NCI-H69 (cell line): ENCODE measurements around the gene CCDC172.
A peak's percentile ranks its signal among the peaks of the same experiment; 100 is the strongest.
"Not testable (repeated sequence)": the region's sequence is repeated elsewhere in the genome, so short reads cannot be mapped to it uniquely, and the experiment has no call there.

ENCODE experiments used
- DNase-seq: peaks from one replicate; lab custom pipeline; 2025; lab: John Stamatoyannopoulos, UW

Gene CCDC172

DNA sequence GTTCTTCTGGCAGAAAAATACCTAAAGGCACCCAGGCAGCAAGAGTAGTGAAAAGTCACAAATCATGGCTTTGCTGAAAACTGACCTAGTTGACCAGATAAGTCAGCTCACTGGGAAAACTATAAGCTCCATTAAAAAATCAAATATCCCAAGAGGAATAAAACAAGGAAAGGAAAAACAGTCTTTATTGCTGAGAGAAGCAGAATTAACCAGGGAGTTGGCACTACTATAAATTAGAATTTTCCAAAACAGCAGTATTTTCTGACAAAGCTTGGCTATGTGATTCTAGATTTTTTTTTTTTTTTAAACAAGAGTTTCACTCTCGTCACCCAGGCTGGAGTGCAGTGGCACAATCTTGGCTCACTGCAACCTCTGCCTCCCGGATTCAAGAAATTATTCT, 12.6 kb downstream of the CCDC172 start:
- DNase-seq = no peak

DNA sequence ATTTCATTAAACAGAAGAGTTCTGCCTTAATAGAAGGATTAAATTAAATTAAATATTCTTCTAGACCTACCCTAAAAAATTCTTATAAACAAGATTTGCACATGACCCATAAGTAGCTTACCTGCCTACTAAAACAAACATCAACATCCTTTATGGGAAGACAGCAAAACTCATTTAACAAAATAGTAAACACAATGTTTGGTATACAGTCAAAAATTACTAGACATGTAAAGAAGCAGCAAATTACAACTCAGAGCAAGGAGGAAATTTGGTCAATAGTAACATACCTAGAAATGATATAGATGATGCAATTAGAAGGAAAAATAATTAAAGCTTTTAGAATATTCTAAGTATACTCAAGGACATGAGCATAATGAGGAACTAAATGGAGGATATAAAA, 27.9 kb downstream of the CCDC172 start:
- DNase-seq = no peak

DNA sequence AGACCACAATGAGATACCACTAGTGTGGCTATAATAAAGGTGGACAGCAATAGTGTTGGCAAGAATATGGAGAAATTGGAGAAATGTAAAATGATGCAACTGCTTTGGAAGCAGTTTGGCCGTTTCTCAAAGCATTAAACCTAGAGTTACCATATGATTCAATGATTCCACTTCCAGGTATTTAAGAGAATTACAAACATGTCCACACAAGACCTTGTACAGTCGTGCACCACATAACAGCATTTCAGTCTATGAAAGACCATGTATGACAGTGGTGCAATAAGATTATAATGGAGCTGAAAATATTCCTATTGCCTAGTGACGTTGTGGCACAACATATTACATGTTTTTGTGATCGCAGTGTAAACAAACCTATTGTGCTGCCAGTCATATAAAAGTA, 29.6 kb downstream of the CCDC172 start:
- no peak for DNase-seq

DNA sequence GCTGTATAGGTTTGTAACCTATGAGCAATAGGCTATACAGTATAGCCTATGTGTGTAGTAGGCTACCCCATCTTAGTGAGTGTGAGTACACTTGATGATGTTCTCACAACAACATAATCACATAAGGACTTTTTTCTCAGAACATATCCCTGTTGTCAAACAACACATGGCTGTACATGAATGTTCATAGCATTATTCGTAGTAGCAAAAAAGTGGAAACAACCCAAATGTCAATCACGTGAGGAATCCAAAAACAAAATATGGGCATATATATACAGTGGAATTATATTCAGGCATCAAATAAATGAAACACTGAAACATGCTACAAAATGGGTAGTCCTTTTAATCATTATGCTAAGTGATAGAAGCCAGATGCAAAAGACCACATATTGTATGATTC, 31.1 kb downstream of the CCDC172 start:
- no peak for DNase-seq

DNA sequence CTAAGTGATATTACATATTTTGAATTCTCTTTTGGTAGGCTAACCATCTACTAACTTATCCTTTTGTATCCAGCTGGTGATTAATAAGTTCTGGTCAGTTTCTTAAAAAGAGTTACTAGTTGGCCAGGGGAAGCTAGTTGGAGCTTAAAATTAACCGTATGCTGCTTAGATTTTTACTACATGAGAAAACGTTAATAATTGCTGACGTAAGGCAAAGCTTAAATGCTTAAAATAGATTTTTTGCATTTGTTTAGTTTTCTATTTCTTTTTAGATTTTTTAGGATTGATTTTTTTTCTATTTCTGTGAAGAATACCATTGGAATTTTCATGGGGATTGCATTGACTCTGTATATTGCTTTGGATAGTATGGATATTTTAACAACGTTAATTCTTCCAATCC, 32.6 kb downstream of the CCDC172 start:
- DNase-seq = no peak

DNA sequence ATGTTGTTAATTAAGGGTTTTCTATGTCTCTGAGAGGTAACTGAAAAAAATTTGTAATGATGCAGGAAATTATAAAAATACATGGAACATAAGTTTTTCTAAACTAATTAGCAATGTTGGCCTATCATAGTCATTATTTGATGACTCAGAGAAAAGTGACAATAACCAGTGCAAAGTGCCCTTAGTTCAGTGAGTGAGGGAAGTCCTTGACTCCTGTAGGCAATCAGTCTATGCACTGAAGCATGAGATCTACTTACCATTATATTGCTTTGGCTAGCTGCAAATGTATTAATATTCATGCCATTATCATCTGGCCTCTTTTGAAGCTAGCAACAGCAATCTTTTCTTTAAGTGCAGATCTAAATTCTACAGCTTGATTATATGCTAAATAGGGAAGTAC, 40.6 kb downstream of the CCDC172 start:
- peak; percentile 15 for DNase-seq

DNA sequence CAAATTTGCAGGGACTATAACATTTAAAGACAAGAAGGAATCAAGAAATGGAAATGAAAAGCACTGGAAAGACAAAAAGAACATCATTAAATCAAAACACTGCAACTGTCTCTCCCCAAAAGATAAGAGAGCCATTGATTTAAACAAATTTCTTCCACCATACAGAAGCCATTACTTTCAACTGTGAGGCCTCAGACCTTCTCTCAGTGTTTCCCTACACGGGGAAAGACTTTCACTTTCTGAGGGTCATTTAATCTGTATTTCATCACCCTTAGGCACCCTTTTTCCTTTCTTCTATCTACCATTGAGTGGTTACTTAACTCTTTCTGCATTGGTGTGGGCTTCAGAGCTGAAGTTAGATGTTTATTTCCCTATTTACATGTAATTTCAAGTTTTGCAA, 47.5 kb downstream of the CCDC172 start:
- DNase-seq = no peak

DNA sequence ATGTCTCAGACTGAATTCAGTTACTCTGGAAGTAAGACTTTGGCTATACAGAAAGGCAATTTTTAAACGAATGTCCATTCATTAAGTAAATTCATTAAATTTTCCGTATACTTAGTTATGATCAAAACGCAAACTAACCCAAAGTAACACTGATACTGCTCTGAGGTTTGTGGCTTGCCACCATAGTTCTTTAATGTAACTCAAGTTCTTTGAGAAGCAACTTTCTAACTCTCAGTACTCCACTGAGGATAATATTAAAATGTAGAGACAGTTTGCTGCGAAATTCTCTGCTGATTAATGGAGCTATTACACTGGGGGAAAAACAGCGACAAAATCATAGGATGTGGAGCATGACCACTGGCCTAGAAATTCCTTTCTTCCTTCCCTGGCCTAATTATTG, 58.0 kb downstream of the CCDC172 start:
- DNase-seq = no peak

DNA sequence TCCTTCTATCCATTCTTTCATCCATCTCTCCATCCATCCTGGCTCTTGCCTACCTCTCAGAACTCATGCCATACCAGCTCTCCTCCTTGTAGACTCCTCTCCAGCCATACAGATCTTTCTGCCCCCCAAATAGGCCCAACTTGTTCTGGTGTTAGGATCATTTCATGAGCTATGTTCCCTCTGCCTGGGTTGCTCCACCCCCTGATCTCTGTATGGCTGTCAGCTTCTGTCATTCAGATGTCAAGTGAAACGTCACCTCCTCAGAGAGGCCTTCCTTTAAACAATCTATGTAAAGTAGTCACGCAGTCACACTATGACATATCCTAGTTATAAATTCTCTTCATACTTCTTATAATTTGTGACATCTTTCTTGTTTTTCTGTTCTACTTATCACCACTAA, 61.1 kb downstream of the CCDC172 start:
- DNase-seq = no peak

DNA sequence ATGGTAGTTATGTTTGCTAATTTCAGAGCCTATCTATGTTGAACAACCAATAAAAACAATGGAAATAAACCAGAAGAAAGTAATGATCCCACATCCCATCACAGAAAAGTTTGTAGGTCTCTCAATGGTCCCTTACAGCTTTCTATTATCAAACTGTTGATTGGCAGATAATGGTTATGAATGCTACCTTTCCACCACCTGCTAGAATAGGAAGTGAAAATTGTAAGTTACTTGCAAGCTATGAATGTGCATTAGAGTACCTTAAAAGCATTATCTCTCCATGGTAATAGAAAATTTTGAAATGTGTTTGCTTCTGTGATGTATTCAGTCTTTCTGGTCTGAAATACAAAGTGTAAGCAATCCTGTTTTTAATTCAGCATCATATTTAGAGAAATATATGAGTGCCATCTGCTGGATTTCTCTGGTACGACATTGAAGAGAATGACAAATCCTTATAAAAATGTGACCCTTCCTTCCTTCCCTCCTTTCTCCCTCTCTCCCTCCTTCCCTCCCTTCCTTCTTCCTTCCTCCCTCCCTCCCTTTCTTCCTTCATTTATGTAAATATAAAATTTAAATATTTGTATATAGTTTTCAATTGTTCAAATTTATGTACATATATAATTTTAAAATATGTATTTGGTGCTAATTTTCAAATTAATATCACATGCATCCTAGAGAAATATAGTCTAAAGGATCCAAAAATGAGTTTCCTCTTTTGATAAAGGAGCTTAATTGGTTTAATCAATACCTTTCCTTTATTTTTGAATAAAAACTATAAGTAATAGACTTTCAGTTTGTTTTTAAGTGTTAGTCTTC, 62.0 kb downstream of the CCDC172 start:
- DNase-seq = peak; percentile 34

DNA sequence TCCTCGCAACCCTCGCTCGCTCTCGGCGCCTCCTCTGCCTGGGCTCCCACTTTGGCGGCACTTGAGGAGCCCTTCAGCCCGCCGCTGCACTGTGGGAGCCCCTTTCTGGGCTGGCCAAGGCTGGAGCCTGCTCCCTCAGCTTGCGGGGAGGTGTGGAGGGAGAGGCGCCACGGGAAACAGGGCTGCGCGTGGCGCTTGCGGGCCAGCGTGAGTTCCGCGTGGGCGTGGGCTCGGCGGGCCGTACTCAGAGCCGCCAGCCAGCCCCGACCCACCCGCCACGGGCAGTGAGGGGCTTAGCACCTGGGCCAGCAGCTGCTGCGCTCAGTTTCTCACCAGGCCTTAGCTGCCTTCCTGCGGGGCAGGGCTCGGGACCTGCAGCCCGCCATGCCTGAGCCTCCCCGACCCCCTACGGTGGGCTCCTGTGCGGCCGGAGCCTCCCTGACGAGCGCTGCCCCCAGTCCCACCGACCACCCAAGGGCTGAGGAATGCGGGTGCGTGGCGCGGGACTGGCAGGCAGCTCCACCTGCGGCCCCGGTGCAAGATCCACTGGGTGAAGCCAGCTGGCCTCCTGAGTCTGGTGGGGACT, 69.1 kb downstream of the CCDC172 start:
- DNase-seq = not testable (repeated sequence)

DNA sequence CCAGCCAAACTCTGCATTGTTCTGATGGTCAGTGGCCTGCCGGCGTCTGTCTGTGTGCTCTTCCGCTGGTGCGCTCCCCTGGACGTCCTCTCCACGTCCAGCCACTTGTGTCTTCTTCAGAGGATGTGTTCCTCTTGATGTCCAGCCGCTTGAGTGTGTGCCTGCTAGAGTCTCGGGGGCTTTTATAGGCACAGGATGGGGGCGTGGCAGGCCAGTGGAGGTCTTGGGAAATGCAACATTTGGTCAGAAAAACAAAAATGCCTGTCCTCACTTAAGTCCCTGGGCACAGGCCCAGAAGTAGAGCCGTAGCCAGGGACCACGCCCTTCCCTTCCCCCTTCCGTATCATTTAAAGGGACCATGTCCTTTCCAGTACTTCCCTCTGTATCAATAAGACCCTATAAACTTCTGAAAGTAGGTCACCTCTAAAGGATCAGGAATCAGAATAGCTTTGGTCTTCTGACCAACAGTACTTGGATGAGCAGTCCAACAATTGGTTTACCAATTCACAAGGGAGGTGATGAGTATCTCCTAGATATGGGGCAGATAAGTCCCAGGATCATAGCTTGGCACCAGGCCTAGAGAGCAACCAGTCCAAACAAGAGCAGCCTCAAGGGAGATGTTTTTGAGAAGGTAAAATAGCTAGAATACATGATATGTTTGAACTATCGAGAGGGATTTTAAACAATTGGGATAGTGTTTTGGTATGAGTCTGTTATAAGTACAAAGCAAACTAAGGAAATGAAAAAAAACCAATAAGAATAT, 71.2 kb downstream of the CCDC172 start:
- no peak for DNase-seq

DNA sequence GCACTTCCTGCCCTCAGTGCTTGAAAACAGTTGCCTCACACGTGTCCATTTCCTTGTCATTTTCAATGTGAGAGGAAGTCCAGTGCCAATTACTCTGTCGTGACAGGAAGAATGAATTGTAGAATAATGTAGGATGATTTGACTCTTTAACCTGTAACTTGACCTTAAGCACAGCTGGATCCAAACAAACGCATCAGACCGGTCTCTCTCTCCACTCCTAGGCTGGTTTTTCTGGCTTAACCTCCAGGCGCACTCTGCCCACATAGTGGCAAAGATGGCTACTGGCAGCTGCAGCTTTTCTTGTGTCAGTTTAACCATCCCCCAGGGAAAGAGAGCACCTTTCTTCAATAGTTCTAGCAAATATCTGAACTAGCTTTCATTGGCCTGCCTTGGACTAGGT, 74.0 kb downstream of the CCDC172 start:
- no peak for DNase-seq

DNA sequence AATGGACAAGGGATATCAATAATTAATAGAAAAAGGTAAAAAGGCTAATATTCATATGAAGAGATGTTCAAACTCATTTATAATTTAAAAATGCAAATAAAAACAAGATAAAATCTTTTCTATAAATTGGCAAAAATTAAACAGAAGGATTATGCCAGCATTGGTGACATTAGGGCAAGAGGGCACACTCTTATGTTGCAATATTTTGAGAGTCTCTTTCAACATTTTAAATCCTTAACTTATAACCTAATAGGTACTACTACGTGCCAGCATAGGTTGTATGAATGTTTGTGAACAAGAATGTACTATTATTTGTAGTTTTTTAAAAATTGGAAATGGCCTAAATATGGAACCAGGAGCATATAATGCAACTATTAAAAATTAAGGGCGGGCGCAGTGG, 78.6 kb downstream of the CCDC172 start:
- no peak for DNase-seq

DNA sequence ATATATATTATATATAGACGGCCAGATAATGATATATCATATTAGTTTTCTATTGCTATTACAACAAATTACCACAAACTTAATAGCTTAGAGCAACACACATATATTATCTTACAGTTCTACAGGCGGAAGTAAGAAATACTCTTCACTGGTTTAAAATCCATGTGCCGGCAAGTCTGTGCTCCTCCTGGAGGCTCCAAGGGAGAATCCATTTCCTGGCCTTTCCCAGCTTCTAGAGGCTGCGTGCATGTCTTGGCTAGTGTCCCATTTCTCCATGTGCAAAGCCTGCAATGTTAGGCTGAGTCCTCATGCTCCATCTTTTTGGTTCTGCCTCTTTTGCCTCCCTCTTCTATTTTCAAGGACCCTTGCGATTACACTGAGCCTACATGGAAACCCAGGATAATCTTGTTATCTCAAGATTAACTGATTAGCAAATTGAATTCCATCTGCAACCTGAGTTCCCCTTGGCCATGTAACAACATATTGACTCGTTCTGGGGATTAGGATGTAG, 79.5 kb downstream of the CCDC172 start:
- DNase-seq = no peak

DNA sequence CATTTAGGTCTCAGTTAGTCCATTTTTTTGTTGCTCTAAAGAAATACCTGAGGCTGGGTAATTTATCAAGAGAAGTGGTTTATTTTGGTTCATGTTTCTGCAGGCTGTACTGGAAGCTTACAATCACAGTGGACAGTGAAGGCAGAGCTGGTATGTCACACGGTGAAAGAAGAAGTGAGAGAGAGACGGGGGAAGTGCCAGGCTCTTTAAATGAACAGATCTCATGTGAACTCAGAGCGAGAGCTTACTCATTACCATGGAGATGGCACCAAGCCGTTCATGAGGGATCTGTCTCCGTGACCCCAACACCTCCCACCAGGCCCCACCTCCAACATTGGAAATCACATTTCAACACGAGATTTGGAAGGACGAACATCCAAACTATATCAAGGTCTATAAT, 84.5 kb downstream of the CCDC172 start:
- DNase-seq = no peak

DNA sequence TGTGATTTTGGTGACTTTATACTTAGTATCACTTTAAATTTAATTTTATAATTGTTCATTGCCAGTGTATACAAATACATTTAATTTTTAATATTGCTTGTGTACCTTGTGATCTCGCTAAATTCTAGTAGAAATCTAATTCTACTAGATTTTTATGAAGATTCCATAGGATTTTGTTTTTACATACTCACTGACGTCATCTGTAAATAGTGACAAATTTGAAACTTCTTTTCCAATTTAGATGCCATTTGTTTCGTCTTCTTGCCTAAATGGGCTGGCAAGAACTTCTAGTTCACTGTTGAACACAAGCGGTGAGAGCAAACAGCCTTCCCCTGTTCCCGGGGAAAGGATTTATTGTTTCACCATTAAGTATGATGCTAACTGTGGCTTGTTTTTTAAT, 86.1 kb downstream of the CCDC172 start:
- no peak for DNase-seq

DNA sequence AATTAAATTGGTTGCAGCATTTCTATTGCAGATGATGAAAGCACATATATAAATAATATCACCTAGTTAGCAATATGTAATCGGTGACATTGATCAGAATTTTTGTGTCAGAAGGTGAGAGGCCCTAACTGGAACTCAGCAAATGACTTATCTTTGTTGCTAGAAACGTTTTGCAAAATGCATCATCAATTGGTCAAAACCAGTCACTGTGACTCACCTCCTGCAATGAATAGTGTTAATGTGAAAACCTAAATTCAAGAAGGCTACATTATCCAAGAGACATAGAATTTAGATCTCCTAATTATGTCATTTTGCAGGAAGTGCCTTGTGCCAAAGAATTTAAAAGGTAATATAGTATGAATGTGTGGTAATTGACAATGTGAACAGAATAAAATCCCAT, 93.6 kb downstream of the CCDC172 start:
- DNase-seq = no peak

DNA sequence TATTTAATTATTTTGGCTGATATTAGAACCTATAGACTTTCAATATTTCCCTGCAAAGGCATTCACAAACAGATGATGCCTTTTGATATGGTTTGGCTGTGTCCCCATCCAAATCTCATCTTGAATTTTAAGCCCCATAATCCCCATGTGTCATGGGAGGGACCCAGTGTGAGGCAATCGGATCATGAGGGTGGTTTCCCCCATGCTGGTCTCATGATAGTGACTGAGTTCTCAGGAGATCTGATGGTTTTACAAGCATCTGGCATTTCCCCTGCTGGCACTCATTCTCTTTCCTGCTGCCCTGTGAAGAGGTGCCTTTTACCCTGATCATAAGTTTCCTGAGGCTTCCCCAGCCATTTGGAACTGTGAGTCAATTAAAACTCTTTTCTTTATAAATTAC, 94.1 kb downstream of the CCDC172 start:
- no peak for DNase-seq

DNA sequence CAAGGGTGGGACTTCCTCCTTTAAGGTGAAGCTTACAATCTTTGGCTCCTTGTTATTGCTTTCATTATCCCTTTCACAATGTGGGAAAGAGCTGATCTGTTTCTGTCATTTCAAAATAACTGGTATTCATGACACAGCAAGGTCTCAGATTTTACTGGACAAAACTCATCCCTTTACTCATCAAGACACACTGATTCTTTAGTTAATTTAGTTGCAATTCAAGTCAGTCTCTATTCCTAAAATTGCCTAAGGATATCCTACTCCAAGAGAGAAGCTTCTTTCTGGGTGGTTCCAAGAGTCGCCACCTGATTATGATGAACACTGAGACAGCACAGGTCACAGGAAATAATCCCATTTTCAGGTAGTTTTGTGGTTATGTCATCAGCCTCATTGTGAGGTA, 97.6 kb downstream of the CCDC172 start:
- no peak for DNase-seq

DNA sequence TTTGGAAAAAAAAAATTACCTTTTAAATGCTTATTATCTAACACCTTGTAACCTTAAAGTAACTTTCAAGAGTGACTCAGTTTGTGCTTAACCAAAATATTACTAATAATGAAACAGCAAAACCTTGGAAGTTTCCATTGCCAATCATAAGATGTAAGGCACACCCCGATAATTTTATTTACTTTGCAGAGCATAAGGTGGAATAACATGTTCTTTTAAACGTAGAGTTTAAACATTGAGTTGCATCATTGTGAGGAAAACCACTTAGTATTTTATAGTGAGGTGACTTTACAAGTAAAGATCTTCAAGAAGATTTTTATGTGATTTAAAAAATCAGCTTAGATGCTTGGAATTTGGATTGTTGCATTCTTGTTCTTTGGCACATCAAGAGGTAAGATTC, 103.4 kb downstream of the CCDC172 start, which contains the start of gene PNLIPRP3:
TSS of gene PNLIPRP3 (plus strand) at position 177 of the 400 bp plus-strand sequence. CDS start at position 343, 166 bp downstream.
- DNase-seq = no peak

DNA sequence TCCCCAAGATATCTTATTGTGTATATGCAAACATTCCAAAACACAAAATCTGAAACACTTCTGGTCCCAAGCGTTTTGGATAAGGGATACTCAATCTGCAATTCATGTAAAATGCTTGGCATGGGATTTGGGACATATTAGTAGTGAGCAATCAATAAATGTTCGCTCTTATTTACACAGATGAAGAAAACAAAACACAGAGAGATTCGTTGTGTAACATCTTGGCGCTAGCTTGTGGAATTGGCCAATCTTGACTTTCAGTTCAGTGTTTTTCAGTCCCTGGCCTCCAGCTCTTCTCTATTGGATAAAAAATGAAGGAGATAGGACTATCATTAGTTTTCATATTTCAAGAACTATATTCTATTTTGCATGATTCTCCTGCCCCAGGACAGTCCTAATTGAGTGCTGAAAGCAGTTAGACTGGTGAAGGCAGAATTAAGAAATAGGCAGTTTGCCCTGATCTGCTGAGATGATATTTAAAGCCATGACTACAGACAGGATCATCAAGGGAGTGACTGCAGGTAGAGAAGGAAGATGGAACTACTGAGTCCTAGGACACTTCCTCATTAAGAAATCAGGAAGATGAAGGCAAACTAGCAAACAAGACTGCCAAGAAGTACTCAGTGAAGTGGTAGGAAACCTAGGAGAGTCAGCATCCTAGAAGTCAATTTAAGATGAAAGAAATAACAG, 105.2 kb downstream of the CCDC172 start:
- DNase-seq = no peak
